Measurements from ENCODE around the gene TFAP2C.
"Not testable (repeated sequence)": the region's sequence is repeated elsewhere in the genome, so short reads cannot be mapped to it uniquely, and the experiment has no call there.

The TFAP2C gene

GRCh38 chr20:56653211-56653610 is 24.1 kb downstream of the TFAP2C start:
- no peak for DNase-seq (ENCODE audit: low read depth)

- DNase-seq (ENCODE audit: low read depth) = no peak
Observed at GRCh38 chr20:56656632-56657031, 27.5 kb downstream of the TFAP2C start.

- no peak for DNase-seq (ENCODE audit: low read depth)
Observed at GRCh38 chr20:56657879-56658278, 28.8 kb downstream of the TFAP2C start.

- not testable (repeated sequence) for DNase-seq (ENCODE audit: low read depth)
Observed at GRCh38 chr20:56658341-56658947, 29.3 kb downstream of the TFAP2C start.

- no peak for DNase-seq (ENCODE audit: low read depth)
Observed at GRCh38 chr20:56663660-56664059, 34.6 kb downstream of the TFAP2C start.

GRCh38 chr20:56664796-56665195 is 35.7 kb downstream of the TFAP2C start:
- no peak for DNase-seq (ENCODE audit: low read depth)

- DNase-seq (ENCODE audit: low read depth) = no peak
Observed at GRCh38 chr20:56665806-56666205, 36.7 kb downstream of the TFAP2C start.

GRCh38 chr20:56673450-56673849 is 44.3 kb downstream of the TFAP2C start:
- no peak for DNase-seq (ENCODE audit: low read depth)

GRCh38 chr20:56676001-56676400 is 46.9 kb downstream of the TFAP2C start:
- no peak for DNase-seq (ENCODE audit: low read depth)

GRCh38 chr20:56676679-56677078 is 47.6 kb downstream of the TFAP2C start:
- DNase-seq (ENCODE audit: low read depth) = no peak

GRCh38 chr20:56683077-56683865 is 54.2 kb downstream of the TFAP2C start:
- DNase-seq (ENCODE audit: low read depth) = no peak

- no peak for DNase-seq (ENCODE audit: low read depth)
Observed at GRCh38 chr20:56685879-56686278, 56.8 kb downstream of the TFAP2C start.

GRCh38 chr20:56687061-56687460 is 58.0 kb downstream of the TFAP2C start:
- no peak for DNase-seq (ENCODE audit: low read depth)

GRCh38 chr20:56688106-56688505 is 59.0 kb downstream of the TFAP2C start:
- no peak for DNase-seq (ENCODE audit: low read depth)
